Peyer's patch (tissue), 4 donors: ENCODE results near the gene FGF5.

Experiments
- POLR2A ChIP-seq, 2 donors: fragments of 450-650 bp; IDR thresholded peaks; one replicate each; pipeline ENCODE4 v1.5.1; 2017; ENCODE audit warnings: antibody characterized with exemption in 2 of 2, mild to moderate bottlenecking in 2 of 2, moderate library complexity in 2 of 2
- TF ChIP-seq, protein P1 (sequence below), 6 experiments: fragments of 450-650 bp in 4 of 6; fragments of 200-600 bp in 2 of 6; sonication (generic) in 1 of 6; IDR thresholded peaks; one replicate each; pipeline ENCODE4 v1.5.1; 2017 to 2019; ENCODE audit warnings: antibody characterized with exemption in 6 of 6, mild to moderate bottlenecking in 3 of 6, moderate library complexity in 1 of 6

DNA sequence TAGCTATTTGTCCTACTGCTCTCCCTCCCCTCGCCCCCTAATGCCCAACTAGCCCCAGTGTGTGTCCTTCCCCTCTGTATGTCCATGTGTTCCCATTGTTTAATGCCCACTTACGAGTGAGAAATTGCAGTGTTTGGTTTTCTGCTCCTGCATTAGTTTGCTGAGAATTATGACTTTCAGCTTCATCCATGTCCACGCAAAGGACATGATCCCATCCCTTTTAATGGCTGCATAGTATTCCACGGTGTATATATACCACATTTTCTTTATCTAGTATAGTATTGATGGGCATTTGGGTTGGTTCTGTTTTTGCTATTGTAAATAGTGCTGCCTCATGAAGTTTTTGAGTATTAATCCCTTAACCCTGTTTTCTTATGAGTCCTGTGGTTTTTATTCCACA is 35.4 kb downstream of the FGF5 start:
- TF ChIP-seq, protein P1, sequence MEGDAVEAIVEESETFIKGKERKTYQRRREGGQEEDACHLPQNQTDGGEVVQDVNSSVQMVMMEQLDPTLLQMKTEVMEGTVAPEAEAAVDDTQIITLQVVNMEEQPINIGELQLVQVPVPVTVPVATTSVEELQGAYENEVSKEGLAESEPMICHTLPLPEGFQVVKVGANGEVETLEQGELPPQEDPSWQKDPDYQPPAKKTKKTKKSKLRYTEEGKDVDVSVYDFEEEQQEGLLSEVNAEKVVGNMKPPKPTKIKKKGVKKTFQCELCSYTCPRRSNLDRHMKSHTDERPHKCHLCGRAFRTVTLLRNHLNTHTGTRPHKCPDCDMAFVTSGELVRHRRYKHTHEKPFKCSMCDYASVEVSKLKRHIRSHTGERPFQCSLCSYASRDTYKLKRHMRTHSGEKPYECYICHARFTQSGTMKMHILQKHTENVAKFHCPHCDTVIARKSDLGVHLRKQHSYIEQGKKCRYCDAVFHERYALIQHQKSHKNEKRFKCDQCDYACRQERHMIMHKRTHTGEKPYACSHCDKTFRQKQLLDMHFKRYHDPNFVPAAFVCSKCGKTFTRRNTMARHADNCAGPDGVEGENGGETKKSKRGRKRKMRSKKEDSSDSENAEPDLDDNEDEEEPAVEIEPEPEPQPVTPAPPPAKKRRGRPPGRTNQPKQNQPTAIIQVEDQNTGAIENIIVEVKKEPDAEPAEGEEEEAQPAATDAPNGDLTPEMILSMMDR (IDR thresholded peaks at IDR 0.05), result no peak
- TF ChIP-seq POLR2A (IDR thresholded peaks at IDR 0.05), result no peak
